Measurements from ENCODE around the gene TBCEL. TPM values are rescaled to one million over a fixed set of nuclear protein-coding genes. Genes with fewer than 3 reads are reported as not detected.
"Not testable (repeated sequence)": the region's sequence is repeated elsewhere in the genome, so short reads cannot be mapped to it uniquely, and the experiment has no call there.

TBCEL gene
- total RNA-seq, 4 donors from 2014 or later = 17.1 to 24.7 (median 20.6) TPM

DNA sequence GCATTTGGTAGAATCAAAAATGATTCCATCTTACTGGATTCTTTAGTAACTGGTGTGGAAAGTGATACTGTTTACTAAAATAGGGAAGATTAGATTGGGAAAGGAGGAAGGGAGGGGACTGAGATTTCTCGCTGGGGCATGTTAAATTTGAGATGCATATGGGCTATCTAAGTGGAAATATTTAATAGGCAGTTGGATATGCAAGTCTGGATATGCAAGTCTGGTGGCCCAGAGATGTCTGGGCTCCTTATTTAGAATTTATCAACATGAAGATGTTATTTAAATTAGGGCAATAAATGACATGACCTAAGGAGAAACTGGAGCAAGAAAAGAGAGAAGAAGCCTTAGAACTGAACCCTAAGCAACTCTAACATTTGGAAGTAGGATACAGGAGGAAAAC lies 17.0 kb upstream of the TBCEL start:
- no peaks in the 10 kb centered on the region for H3K4me1 ChIP-seq
- WGBS, 2 donors = 85 to 90% methylated on average over 1 of the region's 1 CpG
- H3K4me3 ChIP-seq = no peak overlapping the region
- no peak for DNase-seq (ENCODE audit: low spot score in 2 of 2)
- no peak for TF ChIP-seq EP300 (IDR thresholded peaks at IDR 0.05)
- no peak for TF ChIP-seq POLR2A (IDR thresholded peaks at IDR 0.05)
- TF ChIP-seq, protein P1, sequence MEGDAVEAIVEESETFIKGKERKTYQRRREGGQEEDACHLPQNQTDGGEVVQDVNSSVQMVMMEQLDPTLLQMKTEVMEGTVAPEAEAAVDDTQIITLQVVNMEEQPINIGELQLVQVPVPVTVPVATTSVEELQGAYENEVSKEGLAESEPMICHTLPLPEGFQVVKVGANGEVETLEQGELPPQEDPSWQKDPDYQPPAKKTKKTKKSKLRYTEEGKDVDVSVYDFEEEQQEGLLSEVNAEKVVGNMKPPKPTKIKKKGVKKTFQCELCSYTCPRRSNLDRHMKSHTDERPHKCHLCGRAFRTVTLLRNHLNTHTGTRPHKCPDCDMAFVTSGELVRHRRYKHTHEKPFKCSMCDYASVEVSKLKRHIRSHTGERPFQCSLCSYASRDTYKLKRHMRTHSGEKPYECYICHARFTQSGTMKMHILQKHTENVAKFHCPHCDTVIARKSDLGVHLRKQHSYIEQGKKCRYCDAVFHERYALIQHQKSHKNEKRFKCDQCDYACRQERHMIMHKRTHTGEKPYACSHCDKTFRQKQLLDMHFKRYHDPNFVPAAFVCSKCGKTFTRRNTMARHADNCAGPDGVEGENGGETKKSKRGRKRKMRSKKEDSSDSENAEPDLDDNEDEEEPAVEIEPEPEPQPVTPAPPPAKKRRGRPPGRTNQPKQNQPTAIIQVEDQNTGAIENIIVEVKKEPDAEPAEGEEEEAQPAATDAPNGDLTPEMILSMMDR (IDR thresholded peaks at IDR 0.05) = no peak
- H3K9me3 ChIP-seq = no peaks in the 10 kb centered on the region
- H3K27ac ChIP-seq = no peak overlapping the region
- H3K36me3 ChIP-seq = no peaks in the 10 kb centered on the region
- no peaks in the 10 kb centered on the region for H3K27me3 ChIP-seq

DNA sequence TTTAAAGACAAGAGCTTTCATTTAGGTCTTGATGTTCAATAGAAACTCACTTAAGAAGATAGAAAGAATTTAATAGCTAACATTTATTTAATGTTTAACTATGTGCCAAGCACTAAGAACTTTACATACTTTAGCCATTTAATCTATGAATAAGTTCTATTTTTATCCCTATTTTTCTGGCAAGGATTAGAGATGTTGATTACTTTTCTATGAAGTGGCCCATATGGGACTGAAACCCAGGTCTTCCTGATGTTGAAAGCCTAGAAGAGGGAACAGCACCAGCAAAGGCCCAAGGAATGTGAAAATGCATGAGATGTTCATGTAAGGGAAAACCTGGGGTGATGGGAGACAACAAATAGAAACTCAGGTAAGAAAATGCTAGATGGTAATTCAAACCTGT lies 15.4 kb upstream of the TBCEL start:
- H3K27me3 ChIP-seq = no peaks in the 10 kb centered on the region
- TF ChIP-seq EP300 (IDR thresholded peaks at IDR 0.05) (no peak), POLR2A (IDR thresholded peaks at IDR 0.05) (no peak)
- TF ChIP-seq, protein P1 (IDR thresholded peaks at IDR 0.05) = no peak
- no peak overlapping the region for H3K4me3 ChIP-seq
- no peak overlapping the region for H3K27ac ChIP-seq
- DNase-seq (ENCODE audit: low spot score in 2 of 2) = no peak
- H3K4me1 ChIP-seq = no peaks in the 10 kb centered on the region
- H3K36me3 ChIP-seq = no peaks in the 10 kb centered on the region
- no peaks in the 10 kb centered on the region for H3K9me3 ChIP-seq

DNA sequence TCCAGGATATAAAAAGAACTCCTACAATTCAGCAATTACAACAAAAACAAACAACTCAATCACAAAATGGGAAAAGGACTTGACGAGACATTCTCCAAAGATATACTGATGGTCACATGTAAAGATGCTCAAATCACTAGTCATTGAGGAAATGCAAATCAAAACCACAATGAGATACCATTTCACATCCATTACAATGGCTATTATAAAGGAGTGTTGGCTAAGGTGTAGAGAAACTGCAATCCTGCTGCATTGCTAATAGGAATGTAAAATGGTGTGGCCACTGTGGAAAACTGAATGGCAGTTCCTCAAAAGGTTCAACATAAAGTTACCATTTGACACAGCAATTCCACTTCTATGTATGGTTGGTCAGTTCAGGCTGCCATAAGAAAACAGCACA lies 11.8 kb upstream of the TBCEL start:
- Histone ChIP-seq H3K27me3 (no peaks in the 10 kb centered on the region), H3K27ac (no peak overlapping the region), H3K9me3 (no peaks in the 10 kb centered on the region), H3K4me3 (no peak overlapping the region), H3K4me1 (no peaks in the 10 kb centered on the region), H3K36me3 (no peaks in the 10 kb centered on the region)
- WGBS, 2 donors = 76 to 81% methylated on average over 1 of the region's 1 CpG
- TF ChIP-seq, protein P1 (IDR thresholded peaks at IDR 0.05) = no peak
- no peak for TF ChIP-seq POLR2A (IDR thresholded peaks at IDR 0.05)
- DNase-seq (ENCODE audit: low spot score in 2 of 2) = no peak

DNA sequence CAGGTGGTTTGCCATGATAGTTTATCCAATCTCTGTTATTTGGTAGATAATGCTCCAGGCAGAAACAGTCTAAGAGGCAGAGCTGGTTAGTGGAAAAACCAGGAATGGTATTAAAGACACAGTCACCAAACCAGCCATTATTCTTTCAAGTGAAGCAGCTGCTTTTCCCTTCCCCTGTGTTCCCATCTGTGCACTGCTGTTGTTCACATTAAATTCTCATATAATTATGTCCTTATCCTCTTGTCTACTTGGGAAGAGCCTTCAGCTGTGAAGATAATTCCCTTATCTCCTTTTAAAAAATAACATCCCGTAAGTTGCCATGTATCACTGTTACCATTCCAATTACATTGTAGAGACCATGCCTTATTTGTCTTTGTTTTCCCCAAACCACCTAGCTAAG lies 5.2 kb upstream of the TBCEL start:
- DNase-seq (ENCODE audit: low spot score in 2 of 2) = no peak
- TF ChIP-seq POLR2A (IDR thresholded peaks at IDR 0.05) (no peak), EP300 (IDR thresholded peaks at IDR 0.05) (no peak)
- TF ChIP-seq, protein P1 (IDR thresholded peaks at IDR 0.05) = no peak
- no peaks in the 10 kb centered on the region for H3K27me3 ChIP-seq
- no peaks in the 10 kb centered on the region for H3K9me3 ChIP-seq
- H3K4me3 ChIP-seq = no peak overlapping the region
- H3K4me1 ChIP-seq = peaks cover 0 to 9% (median 0%) of the 10 kb centered on the region in 4 donors
- H3K27ac ChIP-seq = no peak overlapping the region
- H3K36me3 ChIP-seq = no peaks in the 10 kb centered on the region
- WGBS, 2 donors = 59 to 73% methylated on average over 1 of the region's 1 CpG

DNA sequence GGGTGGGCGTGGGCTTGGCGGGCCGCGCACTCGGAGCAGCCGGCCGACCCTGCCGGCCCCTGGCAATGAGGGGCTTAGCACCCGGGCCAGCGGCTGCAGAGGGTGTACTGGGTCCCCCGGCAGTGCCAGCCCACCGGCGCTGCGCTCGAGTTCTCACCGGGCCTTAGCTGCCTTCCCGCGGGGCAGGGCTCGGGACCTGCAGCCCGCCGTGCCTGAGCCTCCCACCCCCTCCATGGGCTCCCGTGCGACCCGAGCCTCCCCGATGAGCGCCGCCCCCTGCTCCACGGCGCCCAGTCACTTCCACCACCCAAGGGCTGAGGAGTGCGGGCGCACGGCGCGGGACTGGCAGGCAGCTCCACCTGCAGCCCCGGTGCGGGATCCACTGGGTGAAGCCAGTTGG lies 2.2 kb upstream of the TBCEL start:
- not testable (repeated sequence) for H3K27me3 ChIP-seq; H3K4me3 ChIP-seq; DNase-seq (ENCODE audit: low spot score in 2 of 2); H3K27ac ChIP-seq; H3K36me3 ChIP-seq; H3K9me3 ChIP-seq
- peaks cover 0 to 25% (median 10%) of the 10 kb centered on the region in 4 donors for H3K4me1 ChIP-seq
- WGBS, 2 donors = 94 to 100% methylated on average over 2 to 34 of the region's 36 CpGs

DNA sequence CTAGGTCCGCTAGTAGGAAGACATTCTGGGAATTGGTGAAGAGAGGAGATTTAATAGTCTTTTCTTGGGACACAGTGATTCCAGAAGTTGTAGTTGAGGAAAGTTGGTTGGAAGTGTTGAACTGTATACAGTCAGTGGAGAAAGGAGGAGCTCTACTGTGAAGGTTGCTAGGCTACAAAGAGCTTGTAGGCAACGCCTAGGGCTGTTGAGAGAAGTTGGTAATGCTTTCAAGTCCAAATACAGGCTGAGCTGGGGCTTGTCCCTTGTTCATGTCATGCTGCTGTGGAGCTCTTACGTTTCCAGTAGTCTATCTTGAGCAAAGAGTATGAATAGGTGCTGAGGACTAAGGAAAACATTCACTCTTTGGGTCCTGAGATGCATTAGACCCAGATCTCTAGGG lies 1.1 kb downstream of the TBCEL start:
- TF ChIP-seq POLR2A (IDR thresholded peaks at IDR 0.05) = no peak
- TF ChIP-seq EP300 (IDR thresholded peaks at IDR 0.05) = no peak
- TF ChIP-seq, protein P1 (IDR thresholded peaks at IDR 0.05) = no peak
- H3K4me1 ChIP-seq = peaks cover 0 to 25% (median 10%) of the 10 kb centered on the region in 4 donors
- no peak for DNase-seq (ENCODE audit: low spot score in 2 of 2)
- H3K4me3 ChIP-seq = peak overlapping the region; percentile 56 to 91 (median 68)
- 50 to 56% methylated on average over 3 of the region's 3 CpGs for WGBS, 2 donors
- no peaks in the 10 kb centered on the region for H3K27me3 ChIP-seq
- no peaks in the 10 kb centered on the region for H3K9me3 ChIP-seq
- H3K27ac ChIP-seq = no peak overlapping the region
- no peaks in the 10 kb centered on the region for H3K36me3 ChIP-seq
